ENCODE results near the gene G6PC2. TPM values are rescaled to one million over a fixed set of nuclear protein-coding genes. Genes with fewer than 3 reads are reported as not detected.

G6PC2 gene
- total RNA-seq, 4 donors from 2014 or later = not detected

GRCh38 chr2:168954256-168954655 is 53.2 kb downstream of the G6PC2 start:
- Histone ChIP-seq H3K27ac (no peak overlapping the region), H3K4me1 (no peaks in the 10 kb centered on the region), H3K4me3 (no peak overlapping the region), H3K36me3 (no peaks in the 10 kb centered on the region), H3K27me3 (no peaks in the 10 kb centered on the region), H3K9me3 (no peaks in the 10 kb centered on the region)
- TF ChIP-seq CTCF (IDR thresholded peaks at IDR 0.05) = no peak
- TF ChIP-seq POLR2A (IDR thresholded peaks at IDR 0.05) = no peak
- DNase-seq = no peak
- intact Hi-C loops (cut with DNase I) = no loop called here

- Histone ChIP-seq H3K27ac (no peak overlapping the region), H3K4me3 (no peak overlapping the region), H3K27me3 (no peaks in the 10 kb centered on the region), H3K36me3 (no peaks in the 10 kb centered on the region), H3K4me1 (no peaks in the 10 kb centered on the region), H3K9me3 (no peaks in the 10 kb centered on the region)
- intact Hi-C loops (cut with DNase I) = no loop called here
- no peak for DNase-seq
- WGBS, 2 donors = 81 to 89% methylated on average over 4 of the region's 4 CpGs
- TF ChIP-seq CTCF (IDR thresholded peaks at IDR 0.05) (no peak), POLR2A (IDR thresholded peaks at IDR 0.05) (no peak)
These were observed 54.2 kb downstream of the G6PC2 start for GRCh38 chr2:168955321-168955720.

- TF ChIP-seq POLR2A (IDR thresholded peaks at IDR 0.05) (no peak), CTCF (IDR thresholded peaks at IDR 0.05) (no peak)
- no peak for DNase-seq
- WGBS, 2 donors = 82 to 92% methylated on average over 2 of the region's 2 CpGs
- Histone ChIP-seq H3K4me3 (no peak overlapping the region), H3K36me3 (no peaks in the 10 kb centered on the region), H3K27ac (no peak overlapping the region), H3K27me3 (no peaks in the 10 kb centered on the region), H3K9me3 (no peaks in the 10 kb centered on the region), H3K4me1 (no peaks in the 10 kb centered on the region)
- intact Hi-C loops (cut with DNase I) = no loop called here
These were observed 55.3 kb downstream of the G6PC2 start for GRCh38 chr2:168956392-168956791.

Other genes with a start within 250 kb of the G6PC2 start
- gene NOSTRIN, start 98.7 kb upstream of the G6PC2 start, total RNA-seq = 10 to 100 TPM in 1 of 4 donors, 1 to 10 TPM in 2, under 1 TPM in 1; 0.76 to 15.6 (median 4.2) TPM
- 10 to 100 TPM in 1 of 4 donors, 1 to 10 TPM in 3; 2.2 to 11.7 (median 4.2) TPM for gene SPC25, start 10.9 kb upstream of the G6PC2 start, total RNA-seq
- gene ABCB11, start 130.0 kb downstream of the G6PC2 start, total RNA-seq = under 1 TPM in 2 of 4 donors, not detected in 2; 0.18 to 0.68 TPM
- gene DHRS9, start 168.3 kb downstream of the G6PC2 start, total RNA-seq = 10 to 100 TPM in 3 of 4 donors, 1 to 10 TPM in 1; 2.1 to 19.6 (median 14.3) TPM